ENCODE data around the gene TOR3A. TPM values are rescaled to one million over a fixed set of nuclear protein-coding genes. Genes with fewer than 3 reads are reported as not detected.

The TOR3A gene
- total RNA-seq, 2 experiments from 2014 or later, result 28.8 to 30.3 TPM

DNA sequence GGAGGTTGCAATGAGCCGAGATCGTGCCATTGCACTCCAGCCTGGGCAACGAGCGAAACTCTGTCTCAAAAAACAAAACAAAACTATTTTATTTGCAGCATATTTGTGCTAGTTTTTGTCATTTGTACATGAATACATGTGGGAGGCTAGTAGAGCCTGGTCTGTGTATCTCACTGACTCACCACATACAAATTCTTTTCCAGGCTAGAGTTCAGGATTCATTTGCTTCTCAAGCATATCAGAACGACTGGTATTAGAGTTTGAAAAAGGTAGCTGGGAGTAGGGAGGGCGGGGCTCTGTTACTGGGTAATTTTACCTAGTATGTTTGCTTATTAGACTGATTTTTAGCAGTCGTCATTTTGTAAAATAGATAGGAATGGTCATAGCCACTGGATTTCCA, 4.5 kb upstream of the TOR3A start:
- intact Hi-C loops (cut with micrococcal nuclease), result no loop called here
- DNase-seq (no peak), ATAC-seq (no peak)
- Mint-ChIP-seq H3K36me3 (ENCODE audit: low read depth) (peaks cover 2% of the 10 kb centered on the region), H3K27me3 (no peaks in the 10 kb centered on the region), H3K4me3 (no peak overlapping the region), H3K9me3 (no peaks in the 10 kb centered on the region), H3K4me1 (ENCODE audit: low read depth) (peaks cover 14% of the 10 kb centered on the region), H3K27ac (no peak overlapping the region)
- TF ChIP-seq, protein P1, sequence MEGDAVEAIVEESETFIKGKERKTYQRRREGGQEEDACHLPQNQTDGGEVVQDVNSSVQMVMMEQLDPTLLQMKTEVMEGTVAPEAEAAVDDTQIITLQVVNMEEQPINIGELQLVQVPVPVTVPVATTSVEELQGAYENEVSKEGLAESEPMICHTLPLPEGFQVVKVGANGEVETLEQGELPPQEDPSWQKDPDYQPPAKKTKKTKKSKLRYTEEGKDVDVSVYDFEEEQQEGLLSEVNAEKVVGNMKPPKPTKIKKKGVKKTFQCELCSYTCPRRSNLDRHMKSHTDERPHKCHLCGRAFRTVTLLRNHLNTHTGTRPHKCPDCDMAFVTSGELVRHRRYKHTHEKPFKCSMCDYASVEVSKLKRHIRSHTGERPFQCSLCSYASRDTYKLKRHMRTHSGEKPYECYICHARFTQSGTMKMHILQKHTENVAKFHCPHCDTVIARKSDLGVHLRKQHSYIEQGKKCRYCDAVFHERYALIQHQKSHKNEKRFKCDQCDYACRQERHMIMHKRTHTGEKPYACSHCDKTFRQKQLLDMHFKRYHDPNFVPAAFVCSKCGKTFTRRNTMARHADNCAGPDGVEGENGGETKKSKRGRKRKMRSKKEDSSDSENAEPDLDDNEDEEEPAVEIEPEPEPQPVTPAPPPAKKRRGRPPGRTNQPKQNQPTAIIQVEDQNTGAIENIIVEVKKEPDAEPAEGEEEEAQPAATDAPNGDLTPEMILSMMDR (IDR thresholded peaks at IDR 0.05), result no peak
- ChIA-PET POLR2A (no interaction called here), CTCF (interaction anchor here (8.0 kb wide), 1 partner anchor 291 kb away, joined by 70 read pairs; the partner anchor contains the start of gene AXDND1)

DNA sequence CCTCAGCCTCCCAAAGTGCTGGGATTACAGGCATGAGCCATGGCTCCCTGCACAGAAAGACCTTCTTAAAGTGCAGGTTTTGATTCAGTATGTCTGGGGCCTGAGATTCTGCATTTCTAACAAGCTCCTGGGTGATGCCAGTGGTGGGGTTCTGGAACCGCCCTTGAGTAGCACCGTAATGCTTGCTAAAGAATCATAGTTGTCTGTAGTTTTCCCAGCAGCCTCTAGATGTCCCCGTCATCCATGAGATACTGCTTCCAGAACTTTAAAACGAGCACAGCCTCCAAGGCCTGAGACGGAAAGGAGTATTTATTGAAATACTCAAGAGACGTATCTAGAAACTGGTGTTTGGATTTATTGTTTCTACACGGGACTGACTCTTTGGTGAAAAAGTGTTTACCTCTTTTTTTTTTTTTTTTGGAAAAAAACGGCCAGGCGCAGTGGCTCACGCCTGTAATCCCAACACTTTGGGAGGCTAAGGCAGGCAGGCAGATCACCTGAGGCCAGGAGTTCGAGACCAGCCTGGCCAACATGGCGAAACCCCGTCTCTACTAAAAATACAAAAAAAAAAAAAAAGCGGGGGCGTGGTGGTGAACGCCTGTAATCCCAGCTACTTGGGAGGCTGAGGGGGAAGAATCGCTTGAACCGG, 2.6 kb upstream of the TOR3A start:
- H3K4me3 Mint-ChIP-seq, result no peak overlapping the region
- H3K4me1 Mint-ChIP-seq (ENCODE audit: low read depth), result peaks cover 21% of the 10 kb centered on the region
- no peaks in the 10 kb centered on the region for H3K9me3 Mint-ChIP-seq
- POLR2A ChIA-PET, result interaction anchor here (0.7 kb wide), 1 partner anchor 292 kb away, joined by 3 read pairs; no protein-coding TSS in a partner anchor
- intact Hi-C loops (cut with micrococcal nuclease), result loop anchor here (1.0 kb wide), 1 partner anchor 290 kb away; no protein-coding TSS in a partner anchor
- TF ChIP-seq, protein P1 (IDR thresholded peaks at IDR 0.05), result peak; percentile 64
- CTCF ChIA-PET, result interaction anchor here (0.7 to 8.0 kb wide), 20 partner anchors 9 to 627 kb away, joined by 3 to 70 read pairs (median 3); partner anchors contain the start of genes AXDND1 and SOAT1
- DNase-seq, result peak; percentile 71
- peak; percentile 42 for ATAC-seq
- H3K36me3 Mint-ChIP-seq (ENCODE audit: low read depth), result peaks cover 5% of the 10 kb centered on the region
- no peak overlapping the region for H3K27ac Mint-ChIP-seq
- no peaks in the 10 kb centered on the region for H3K27me3 Mint-ChIP-seq

DNA sequence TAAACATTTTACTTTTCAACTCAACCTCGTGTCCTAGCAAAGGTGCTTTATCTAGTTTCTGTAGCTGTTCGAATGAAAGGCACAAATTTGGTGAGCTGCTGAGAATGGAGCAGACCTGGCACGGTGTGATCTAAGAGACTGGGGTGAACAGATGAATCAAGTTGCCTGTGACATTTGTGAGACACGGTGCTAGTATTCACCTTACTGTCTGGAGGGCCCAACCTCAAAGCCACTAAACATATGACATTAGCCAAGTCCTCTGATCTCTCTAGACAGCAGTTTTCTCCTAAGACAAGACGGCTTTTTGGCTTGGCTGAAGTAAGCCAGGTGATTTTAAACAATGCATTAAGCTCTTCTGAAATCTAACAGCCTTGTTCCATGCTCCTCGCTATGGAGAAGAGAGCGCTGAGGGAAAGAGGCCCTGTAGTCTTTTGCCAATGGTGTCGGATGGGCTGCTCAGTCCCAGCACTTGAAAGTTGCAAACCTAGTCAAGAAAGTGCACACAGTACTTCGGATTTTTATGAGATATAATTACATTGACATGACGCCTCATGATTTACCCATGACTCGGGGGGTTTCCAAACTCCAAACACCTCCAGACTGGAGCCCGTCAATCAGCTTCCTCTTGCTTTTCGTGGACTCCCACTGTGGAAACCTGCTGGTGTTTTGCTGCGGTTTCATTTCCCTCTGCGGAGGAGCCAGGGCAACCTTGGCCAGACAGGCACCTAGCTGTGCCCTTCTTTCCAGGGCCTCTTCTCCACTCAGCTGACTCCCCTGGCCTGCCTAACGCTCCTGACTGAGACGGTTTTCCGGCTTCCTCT, 794 bp upstream of the TOR3A start:
- Mint-ChIP-seq H3K4me1 (ENCODE audit: low read depth) (peaks cover 27% of the 10 kb centered on the region), H3K27me3 (no peaks in the 10 kb centered on the region), H3K36me3 (ENCODE audit: low read depth) (peaks cover 14% of the 10 kb centered on the region), H3K27ac (peak overlapping the region; percentile 89), H3K9me3 (no peaks in the 10 kb centered on the region), H3K4me3 (peak overlapping the region; percentile 99)
- ATAC-seq (peak; percentile 49), DNase-seq (peak; percentile 63)
- CTCF ChIA-PET, result interaction anchor here (1.4 to 8.0 kb wide), 7 partner anchors 25 to 287 kb away, joined by 3 to 70 read pairs (median 5); partner anchors contain the start of gene AXDND1
- intact Hi-C loops (cut with micrococcal nuclease), result loop anchor here (5.0 to 10.0 kb wide), 2 partner anchors 49 to 124 kb away; no protein-coding TSS in a partner anchor
- POLR2A ChIA-PET, result interaction anchor here (0.6 to 2.4 kb wide), 5 partner anchors 9 to 285 kb away, joined by 3 to 13 read pairs (median 3); partner anchors contain the start of genes AXDND1 and SOAT1
- TF ChIP-seq, protein P1 (IDR thresholded peaks at IDR 0.05), result no peak

DNA sequence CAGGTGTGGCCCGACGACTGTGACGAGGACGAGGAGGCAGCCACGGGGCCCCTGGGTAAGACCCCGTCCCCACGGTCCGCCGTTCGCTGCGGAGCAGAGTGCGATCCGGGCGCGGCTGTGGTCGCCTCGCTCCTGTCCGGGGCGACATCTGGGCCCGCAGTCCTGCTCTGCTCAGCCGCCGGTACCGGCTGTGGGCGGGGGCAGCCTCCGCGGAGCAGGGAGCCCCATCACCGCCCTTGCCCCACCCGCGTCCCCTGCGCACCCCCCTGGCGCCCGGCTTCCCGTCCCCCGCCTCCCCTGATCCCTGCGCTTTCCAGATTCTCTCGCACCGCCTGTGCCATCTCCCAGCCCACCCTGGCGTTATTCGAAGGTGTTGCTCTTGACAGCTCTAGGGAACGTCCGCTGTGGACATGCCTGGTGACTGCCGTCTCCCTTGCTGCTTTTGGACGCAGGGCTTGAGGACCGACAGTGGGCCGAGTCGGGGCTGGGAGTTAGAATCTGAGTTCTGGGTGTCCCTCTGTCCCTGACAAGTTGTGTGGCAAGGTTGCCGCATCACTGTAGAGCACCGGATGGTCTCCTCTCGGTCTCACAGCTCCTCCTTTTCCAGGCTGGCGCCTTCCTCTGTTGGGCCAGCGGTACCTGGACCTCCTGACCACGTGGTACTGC, 596 bp downstream of the TOR3A start:
- POLR2A ChIA-PET, result interaction anchor here (0.6 to 2.4 kb wide), 6 partner anchors 43 to 288 kb away, joined by 3 to 13 read pairs (median 3); partner anchors contain the start of genes AXDND1 and SOAT1
- H3K27me3 Mint-ChIP-seq, result no peaks in the 10 kb centered on the region

More for the DNA sequence above, 596 bp downstream of the TOR3A start:
- TF ChIP-seq, protein P1 (IDR thresholded peaks at IDR 0.05), result no peak
- DNase-seq (peak; percentile 47), ATAC-seq (peak; percentile 18)
- no peaks in the 10 kb centered on the region for H3K9me3 Mint-ChIP-seq
- peak overlapping the region; percentile 99 for H3K4me3 Mint-ChIP-seq
- CTCF ChIA-PET, result interaction anchor here (0.7 to 8.0 kb wide), 5 partner anchors 23 to 733 kb away, joined by 3 to 70 read pairs (median 4); partner anchors contain the start of gene AXDND1
- intact Hi-C loops (cut with micrococcal nuclease), result loop anchor here (5.0 to 10.0 kb wide), 2 partner anchors 50 to 122 kb away; no protein-coding TSS in a partner anchor
- peaks cover 27% of the 10 kb centered on the region for H3K4me1 Mint-ChIP-seq (ENCODE audit: low read depth)
- peaks cover 24% of the 10 kb centered on the region for H3K36me3 Mint-ChIP-seq (ENCODE audit: low read depth)
- H3K27ac Mint-ChIP-seq, result peak overlapping the region; percentile 95
